GM10248 (cell line): ENCODE results near the gene PKDCC.
"Not testable (repeated sequence)": the region's sequence is repeated elsewhere in the genome, so short reads cannot be mapped to it uniquely, and the experiment has no call there.

Source experiments
- CTCF ChIA-PET: fragments of 300-600 bp; sonication (Branson Sonifier 250); formaldehyde crosslinking; extraction: SDS; loops from one replicate; lab custom pipeline; 2021; ENCODE audit warnings: antibody characterized with exemption; lab: Yijun Ruan, JAX
- POLR2A ChIA-PET: fragments of 350-650 bp; sonication (Branson Sonifier 250); formaldehyde crosslinking; extraction: SDS; loops from one replicate; lab custom pipeline; 2020; ENCODE audit warnings: antibody characterized with exemption; lab: Yijun Ruan, JAX
- DNase-seq: peaks from one replicate; pipeline ENCODE4 v3.0.0; 2012; ENCODE audit errors: extremely low spot score
- CTCF ChIP-seq: IDR thresholded peaks from 2 replicates; pipeline ENCODE4 v1.5.1; 2012; ENCODE audit warnings: mild to moderate bottlenecking, low read depth; ENCODE audit errors: extremely low read depth, missing control alignments, control extremely low read depth

Gene PKDCC

GRCh38 chr2:42076357-42077225 is 28.8 kb downstream of the PKDCC start:
- DNase-seq, result no peak
- CTCF ChIA-PET, result interaction anchor here (1.2 to 2.6 kb wide), 2 partner anchors 19 to 206 kb away, joined by 3 to 25 read pairs; no protein-coding TSS in a partner anchor
- no peak for TF ChIP-seq CTCF
- POLR2A ChIA-PET, result no interaction called here

- ChIA-PET POLR2A (no interaction called here), CTCF (interaction anchor here (0.8 to 2.6 kb wide), 8 partner anchors 10 to 224 kb away, joined by 3 to 25 read pairs (median 4); no protein-coding TSS in a partner anchor)
- TF ChIP-seq CTCF, result peak; percentile 21
- no peak for DNase-seq
Observed at GRCh38 chr2:42077343-42077742, 29.5 kb downstream of the PKDCC start.

GRCh38 chr2:42079737-42080287 is 32.0 kb downstream of the PKDCC start:
- DNase-seq, result no peak
- ChIA-PET POLR2A (no interaction called here), CTCF (interaction anchor here (1.8 to 13.8 kb wide), 3 partner anchors 11 to 231 kb away, joined by 3 to 651 read pairs (median 420); no protein-coding TSS in a partner anchor)
- no peak for TF ChIP-seq CTCF

- POLR2A ChIA-PET, DNase-seq: not testable (repeated sequence)
- CTCF ChIA-PET, result interaction anchor here (1.8 to 13.8 kb wide), 4 partner anchors 9 to 232 kb away, joined by 3 to 651 read pairs (median 212); no protein-coding TSS in a partner anchor
Observed at GRCh38 chr2:42081151-42081550, 33.3 kb downstream of the PKDCC start.

GRCh38 chr2:42082016-42082415 is 34.2 kb downstream of the PKDCC start:
- no peak for DNase-seq
- TF ChIP-seq CTCF, result no peak
- ChIA-PET CTCF (interaction anchor here (0.6 to 13.8 kb wide), 8 partner anchors 9 to 233 kb away, joined by 3 to 651 read pairs (median 4); no protein-coding TSS in a partner anchor), POLR2A (no interaction called here)

GRCh38 chr2:42084231-42084671 is 36.4 kb downstream of the PKDCC start:
- no peak for TF ChIP-seq CTCF

GRCh38 chr2:42085070-42085469 is 37.2 kb downstream of the PKDCC start:
- DNase-seq, POLR2A ChIA-PET: not testable (repeated sequence)
- CTCF ChIA-PET, result interaction anchor here (1.5 to 13.8 kb wide), 6 partner anchors 10 to 236 kb away, joined by 3 to 651 read pairs (median 42); no protein-coding TSS in a partner anchor

More at GRCh38 chr2:42084231-42084671, 36.4 kb downstream of the PKDCC start:
- ChIA-PET POLR2A (no interaction called here), CTCF (interaction anchor here (1.1 to 13.8 kb wide), 8 partner anchors 7 to 235 kb away, joined by 3 to 651 read pairs (median 3); no protein-coding TSS in a partner anchor)
- DNase-seq, result no peak
